OCI-LY3 (cell line): ENCODE measurements around the gene PACRG.

Experiments used
- H2AFZ ChIP-seq: fragments of 200-600, 300-600 bp; shearing (Covaris generic); 2 replicates; pipeline ENCODE4 v1.6.0; 2014; ENCODE audit warnings: antibody characterized with exemption, low read depth, low read length
- H3K27ac ChIP-seq: fragments of 200-600, 300-600 bp; sonication (generic); 2 replicates; pipeline ENCODE4 v1.5.1; 2014; ENCODE audit warnings: mild to moderate bottlenecking, low read length, moderate library complexity, mixed read lengths
- H3K27me3 ChIP-seq: fragments of 200-600, 300-600 bp; sonication (generic); 2 replicates; pipeline ENCODE4 v1.6.1; 2014; ENCODE audit warnings: low read depth, low read length, mixed read lengths
- H3K36me3 ChIP-seq: fragments of 200-600, 300-600 bp; sonication (generic); replicated peaks from 2 replicates; pipeline ENCODE3; 2014; ENCODE audit warnings: low read depth, low read length, mixed read lengths
- H3K4me1 ChIP-seq: fragments of 300-600, 200-600 bp; sonication (generic); 2 replicates; pipeline ENCODE4 v1.6.1; 2014; ENCODE audit warnings: low read length, mixed read lengths
- H3K4me2 ChIP-seq: fragments of 200-600, 300-600 bp; sonication (generic); 2 replicates; pipeline ENCODE4 v1.6.1; 2014; ENCODE audit warnings: low read length, mixed read lengths
- H3K4me3 ChIP-seq: fragments of 300-600, 200-600 bp; sonication (generic); 2 replicates; pipeline ENCODE4 v1.5.1; 2014; ENCODE audit warnings: antibody characterized with exemption, mild to moderate bottlenecking, low read length, moderate library complexity
- H3K79me2 ChIP-seq: fragments of 300-600, 200-600 bp; shearing (Covaris generic); 2 replicates; pipeline ENCODE4 v1.6.1; 2014; ENCODE audit warnings: mild to moderate bottlenecking, low read length, mixed read lengths
- H3K9ac ChIP-seq: fragments of 300-600, 200-600 bp; shearing (Covaris generic); 2 replicates; pipeline ENCODE4 v1.6.0; 2014; ENCODE audit warnings: mild to moderate bottlenecking, low read length, moderate library complexity
- H3K9me3 ChIP-seq: fragments of 200-600, 300-600 bp; shearing (Covaris generic); 2 replicates; pipeline ENCODE4 v1.6.1; 2014; ENCODE audit warnings: low read length, mixed read lengths; ENCODE audit not compliant: insufficient read depth
- H4K20me1 ChIP-seq: fragments of 200-600, 300-600 bp; sonication (generic); 2 replicates; pipeline ENCODE4 v1.6.1; 2016; ENCODE audit warnings: low read length, mixed read lengths; ENCODE audit not compliant: insufficient read depth
- CTCF ChIP-seq: fragments of 200-600, 300-600 bp; sonication (generic); IDR thresholded peaks from 2 replicates; pipeline ENCODE4 v1.5.1; 2014; ENCODE audit warnings: antibody characterized with exemption, low read length, low read depth
- EZH2phosphoT487 ChIP-seq: fragments of 200-600 bp; shearing (Covaris generic); IDR thresholded peaks from 2 replicates; pipeline ENCODE4 v1.6.1; 2018; ENCODE audit warnings: antibody characterized with exemption, mixed run types, low read depth

The PACRG gene

GRCh38 chr6:162962093-162962492 lies 234.3 kb downstream of the PACRG start:
- Histone ChIP-seq H3K4me1 (no peaks in the 10 kb centered on the region), H3K9me3 (no peaks in the 10 kb centered on the region), H3K27ac (no peak overlapping the region), H3K36me3 (no peaks in the 10 kb centered on the region), H3K79me2 (no peaks in the 10 kb centered on the region), H3K4me2 (no peak overlapping the region), H3K9ac (no peak overlapping the region), H2AFZ (no peak overlapping the region), H3K27me3 (no peaks in the 10 kb centered on the region), H3K4me3 (no peak overlapping the region), H4K20me1 (no peaks in the 10 kb centered on the region)
- TF ChIP-seq EZH2phosphoT487 = no peak
- TF ChIP-seq CTCF = no peak

GRCh38 chr6:162963861-162964260 lies 236.1 kb downstream of the PACRG start:
- Histone ChIP-seq H3K9me3 (no peaks in the 10 kb centered on the region), H2AFZ (no peak overlapping the region), H3K27ac (no peak overlapping the region), H3K4me1 (no peaks in the 10 kb centered on the region), H3K27me3 (no peaks in the 10 kb centered on the region), H3K36me3 (no peaks in the 10 kb centered on the region), H4K20me1 (no peaks in the 10 kb centered on the region), H3K4me3 (no peak overlapping the region), H3K9ac (no peak overlapping the region), H3K79me2 (no peaks in the 10 kb centered on the region), H3K4me2 (no peak overlapping the region)
- TF ChIP-seq CTCF (no peak), EZH2phosphoT487 (no peak)

- Histone ChIP-seq H3K27ac (no peak overlapping the region), H3K79me2 (no peaks in the 10 kb centered on the region), H4K20me1 (no peaks in the 10 kb centered on the region), H2AFZ (no peak overlapping the region), H3K4me2 (no peak overlapping the region), H3K9me3 (no peaks in the 10 kb centered on the region), H3K27me3 (no peaks in the 10 kb centered on the region), H3K4me1 (no peaks in the 10 kb centered on the region), H3K4me3 (no peak overlapping the region), H3K36me3 (no peaks in the 10 kb centered on the region), H3K9ac (no peak overlapping the region)
- TF ChIP-seq CTCF (no peak), EZH2phosphoT487 (no peak)
Observed at GRCh38 chr6:162964488-162965140, 236.8 kb downstream of the PACRG start.

- H3K36me3 ChIP-seq = no peaks in the 10 kb centered on the region
- TF ChIP-seq CTCF = no peak
- no peak for TF ChIP-seq EZH2phosphoT487
- no peak overlapping the region for H2AFZ ChIP-seq
- H3K9ac ChIP-seq = no peak overlapping the region
- H3K79me2 ChIP-seq = no peaks in the 10 kb centered on the region
- no peaks in the 10 kb centered on the region for H3K27me3 ChIP-seq
- H3K4me3 ChIP-seq = no peak overlapping the region
- H4K20me1 ChIP-seq = no peaks in the 10 kb centered on the region
- H3K4me2 ChIP-seq = no peak overlapping the region
- H3K9me3 ChIP-seq = no peaks in the 10 kb centered on the region
- H3K27ac ChIP-seq = no peak overlapping the region
- no peaks in the 10 kb centered on the region for H3K4me1 ChIP-seq
Observed at GRCh38 chr6:162965366-162965765, 237.6 kb downstream of the PACRG start.
